Activated naive CD8-positive, alpha-beta T cell treated with anti-CD3 and anti-CD28 coated beads, Interleukin-2, amount 10 ng/mL, durations not matched to agents 7 days and 5 days (primary cell): ENCODE measurements around the gene PTPRR. TPM values are rescaled to one million over a fixed set of nuclear protein-coding genes. Genes with fewer than 3 reads are reported as not detected.
"Not testable (repeated sequence)": the region's sequence is repeated elsewhere in the genome, so short reads cannot be mapped to it uniquely, and the experiment has no call there.

Source experiments
- ATAC-seq: fragments of 150-1000 bp; cut with Tn5 transposase; one replicate; pipeline ENCODE4 v1.10.0; 2021; ENCODE audit warnings: low read depth, moderate library complexity
- POLR2A ChIA-PET: fragments of 350-600 bp; sonication (Branson Sonifier 250); formaldehyde crosslinking; loops from one replicate; lab custom pipeline; 2021; ENCODE audit warnings: antibody characterized with exemption; lab: Charles Lee
- DNase-seq: peaks from one replicate; pipeline ENCODE4 v3.0.0; 2021
- H3K27ac Mint-ChIP-seq: one replicate; pipeline ENCODE4 v1.8.0; 2022; ENCODE audit warnings: mild to moderate bottlenecking, mixed read lengths
- H3K27me3 Mint-ChIP-seq: one replicate; pipeline ENCODE4 v1.8.0; 2022; ENCODE audit warnings: mild to moderate bottlenecking, moderate library complexity, mixed read lengths
- H3K36me3 Mint-ChIP-seq: one replicate; pipeline ENCODE4 v1.8.0; 2021; ENCODE audit warnings: mild to moderate bottlenecking, mixed read lengths
- H3K4me1 Mint-ChIP-seq: one replicate; pipeline ENCODE4 v1.8.0; 2021; ENCODE audit warnings: mixed read lengths
- H3K4me3 Mint-ChIP-seq: one replicate; pipeline ENCODE4 v1.8.0; 2022; ENCODE audit warnings: mild to moderate bottlenecking, moderate library complexity, mixed read lengths
- H3K9me3 Mint-ChIP-seq: one replicate; pipeline ENCODE4 v1.8.0; 2021; ENCODE audit warnings: mixed read lengths
- total RNA-seq, 2 experiments: library from RNA; stranded (reverse); gene quantifications; one replicate each; pipeline ENCODE4 v1.2.3, GENCODE V29; 2021

Gene PTPRR
- total RNA-seq, 2 experiments from 2014 or later, result not detected

GRCh38 chr12:70822412-70822811 is 98.1 kb downstream of the PTPRR start:
- H3K36me3 Mint-ChIP-seq, result no peaks in the 10 kb centered on the region
- POLR2A ChIA-PET, result no interaction called here
- no peak overlapping the region for H3K4me3 Mint-ChIP-seq
- H3K27me3 Mint-ChIP-seq, result no peaks in the 10 kb centered on the region
- no peaks in the 10 kb centered on the region for H3K4me1 Mint-ChIP-seq
- no peak for ATAC-seq
- H3K27ac Mint-ChIP-seq, result no peak overlapping the region
- no peak for DNase-seq
- H3K9me3 Mint-ChIP-seq, result no peaks in the 10 kb centered on the region

DNA sequence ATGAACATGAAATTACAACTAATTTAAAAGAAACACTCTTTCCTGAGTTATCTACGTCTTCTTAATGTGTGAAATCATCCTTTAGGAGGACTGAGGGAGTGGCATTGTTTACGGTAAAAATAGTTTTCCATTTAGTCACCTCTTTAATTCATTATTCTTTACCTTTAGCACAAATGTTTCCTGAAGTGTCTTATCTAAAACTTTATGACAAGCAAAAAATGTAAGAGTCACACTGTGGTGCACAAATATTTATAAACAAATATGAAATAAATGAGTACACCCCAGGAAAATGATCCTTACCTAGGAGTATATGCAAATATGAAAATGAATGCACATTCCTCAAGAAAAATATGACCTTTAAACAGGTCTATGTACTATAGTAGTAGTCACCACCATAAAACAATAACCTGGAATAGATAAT is 104.6 kb downstream of the PTPRR start:
- H3K4me1 Mint-ChIP-seq, result no peaks in the 10 kb centered on the region
- H3K9me3 Mint-ChIP-seq, result no peaks in the 10 kb centered on the region
- H3K4me3 Mint-ChIP-seq, result no peak overlapping the region
- no peak for ATAC-seq
- H3K27ac Mint-ChIP-seq, result no peak overlapping the region
- H3K27me3 Mint-ChIP-seq, result no peaks in the 10 kb centered on the region
- no peaks in the 10 kb centered on the region for H3K36me3 Mint-ChIP-seq
- POLR2A ChIA-PET, result no interaction called here
- no peak for DNase-seq

DNA sequence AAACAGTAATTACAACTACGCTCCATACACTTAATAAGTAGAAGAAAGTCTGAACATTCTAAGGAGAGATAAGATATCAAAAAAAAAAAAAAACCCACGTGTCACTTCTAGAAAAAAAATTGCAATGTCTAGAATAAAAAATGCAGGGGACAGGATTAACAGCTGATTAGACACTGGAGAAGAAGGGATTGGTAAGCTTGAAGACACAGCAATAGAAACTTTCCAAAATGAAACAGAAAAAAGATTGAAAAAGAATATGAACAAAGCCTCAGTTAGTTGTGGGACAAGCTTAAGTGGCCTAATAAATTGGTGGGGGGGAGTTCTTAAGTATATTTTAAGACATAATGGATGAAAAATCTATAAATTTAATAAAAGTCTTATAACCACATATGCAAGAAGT is 105.5 kb downstream of the PTPRR start:
- H3K27ac Mint-ChIP-seq, result no peak overlapping the region
- POLR2A ChIA-PET, result no interaction called here
- no peaks in the 10 kb centered on the region for H3K4me1 Mint-ChIP-seq
- H3K9me3 Mint-ChIP-seq, result no peaks in the 10 kb centered on the region
- H3K4me3 Mint-ChIP-seq, result no peak overlapping the region
- no peak for DNase-seq
- peaks cover 1% of the 10 kb centered on the region for H3K27me3 Mint-ChIP-seq
- ATAC-seq, result no peak
- H3K36me3 Mint-ChIP-seq, result no peaks in the 10 kb centered on the region

- Mint-ChIP-seq H3K4me1 (no peaks in the 10 kb centered on the region), H3K27ac (no peak overlapping the region), H3K36me3 (no peaks in the 10 kb centered on the region), H3K4me3 (no peak overlapping the region), H3K27me3 (peaks cover 2% of the 10 kb centered on the region), H3K9me3 (no peaks in the 10 kb centered on the region)
- DNase-seq, result no peak
- POLR2A ChIA-PET, result no interaction called here
- no peak for ATAC-seq
Observed at GRCh38 chr12:70813559-70813958, 107.0 kb downstream of the PTPRR start.

GRCh38 chr12:70812136-70812535 is 108.4 kb downstream of the PTPRR start:
- ATAC-seq (no peak), DNase-seq (no peak)
- Mint-ChIP-seq H3K9me3 (no peaks in the 10 kb centered on the region), H3K27me3 (peaks cover 2% of the 10 kb centered on the region), H3K27ac (no peak overlapping the region), H3K4me1 (no peaks in the 10 kb centered on the region), H3K4me3 (no peak overlapping the region), H3K36me3 (no peaks in the 10 kb centered on the region)
- POLR2A ChIA-PET, result no interaction called here

DNA sequence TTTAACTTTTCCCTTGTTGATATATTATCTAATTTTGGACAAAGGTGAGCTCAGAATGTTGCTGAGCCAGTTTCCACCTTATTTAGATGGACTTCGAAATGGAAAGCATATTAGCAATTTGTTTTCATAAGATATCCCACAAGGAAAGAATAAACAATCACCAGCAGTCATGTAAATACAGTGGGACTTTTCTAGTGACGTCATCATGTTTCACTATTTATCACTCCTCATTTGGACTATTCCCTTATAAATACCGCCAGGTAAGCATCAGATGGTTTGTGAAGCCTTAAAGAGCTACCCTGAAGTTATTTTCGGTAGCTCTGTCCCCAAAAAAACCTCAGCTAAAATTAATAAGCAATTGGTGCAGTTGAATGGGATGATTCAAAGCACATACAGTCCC is 110.7 kb downstream of the PTPRR start:
- no peak overlapping the region for H3K27ac Mint-ChIP-seq
- H3K27me3 Mint-ChIP-seq, result peaks cover 2% of the 10 kb centered on the region
- H3K36me3 Mint-ChIP-seq, result no peaks in the 10 kb centered on the region
- POLR2A ChIA-PET, result no interaction called here
- DNase-seq (no peak), ATAC-seq (no peak)
- H3K4me3 Mint-ChIP-seq, result no peak overlapping the region
- no peaks in the 10 kb centered on the region for H3K9me3 Mint-ChIP-seq
- H3K4me1 Mint-ChIP-seq, result no peaks in the 10 kb centered on the region

DNA sequence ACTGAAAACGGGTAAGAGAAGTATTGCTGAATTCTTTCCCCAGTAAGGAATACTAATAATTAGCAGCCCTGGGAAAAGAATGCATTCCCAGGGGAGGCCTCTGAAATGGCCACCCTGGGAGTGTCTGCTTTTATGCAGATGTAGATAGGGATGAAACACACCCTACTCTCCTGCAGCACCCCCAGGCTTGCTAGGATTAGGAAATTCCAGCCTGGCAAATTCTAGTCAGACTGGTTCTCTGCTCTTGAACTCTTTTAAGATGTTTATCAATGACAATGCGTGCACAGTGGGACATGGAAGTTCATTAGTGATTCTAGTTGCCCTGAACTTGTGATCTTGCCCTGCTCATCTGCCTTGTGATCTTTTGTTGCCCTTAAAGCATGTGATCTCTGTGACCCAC is 112.5 kb downstream of the PTPRR start:
- ATAC-seq, DNase-seq, H3K36me3 Mint-ChIP-seq, H3K9me3 Mint-ChIP-seq, POLR2A ChIA-PET, H3K4me3 Mint-ChIP-seq, H3K4me1 Mint-ChIP-seq, H3K27ac Mint-ChIP-seq, H3K27me3 Mint-ChIP-seq: not testable (repeated sequence)

- ATAC-seq (no peak), DNase-seq (no peak)
- Mint-ChIP-seq H3K36me3 (no peaks in the 10 kb centered on the region), H3K4me3 (no peak overlapping the region), H3K27me3 (peaks cover 2% of the 10 kb centered on the region), H3K9me3 (no peaks in the 10 kb centered on the region), H3K27ac (no peak overlapping the region), H3K4me1 (no peaks in the 10 kb centered on the region)
- POLR2A ChIA-PET, result no interaction called here
Observed at GRCh38 chr12:70806827-70807226, 113.7 kb downstream of the PTPRR start.

GRCh38 chr12:70806043-70806442 is 114.5 kb downstream of the PTPRR start:
- no peak for DNase-seq
- POLR2A ChIA-PET, result no interaction called here
- Mint-ChIP-seq H3K27ac (no peak overlapping the region), H3K4me3 (no peak overlapping the region), H3K4me1 (no peaks in the 10 kb centered on the region), H3K9me3 (no peaks in the 10 kb centered on the region), H3K27me3 (peaks cover 4% of the 10 kb centered on the region), H3K36me3 (no peaks in the 10 kb centered on the region)
- no peak for ATAC-seq

DNA sequence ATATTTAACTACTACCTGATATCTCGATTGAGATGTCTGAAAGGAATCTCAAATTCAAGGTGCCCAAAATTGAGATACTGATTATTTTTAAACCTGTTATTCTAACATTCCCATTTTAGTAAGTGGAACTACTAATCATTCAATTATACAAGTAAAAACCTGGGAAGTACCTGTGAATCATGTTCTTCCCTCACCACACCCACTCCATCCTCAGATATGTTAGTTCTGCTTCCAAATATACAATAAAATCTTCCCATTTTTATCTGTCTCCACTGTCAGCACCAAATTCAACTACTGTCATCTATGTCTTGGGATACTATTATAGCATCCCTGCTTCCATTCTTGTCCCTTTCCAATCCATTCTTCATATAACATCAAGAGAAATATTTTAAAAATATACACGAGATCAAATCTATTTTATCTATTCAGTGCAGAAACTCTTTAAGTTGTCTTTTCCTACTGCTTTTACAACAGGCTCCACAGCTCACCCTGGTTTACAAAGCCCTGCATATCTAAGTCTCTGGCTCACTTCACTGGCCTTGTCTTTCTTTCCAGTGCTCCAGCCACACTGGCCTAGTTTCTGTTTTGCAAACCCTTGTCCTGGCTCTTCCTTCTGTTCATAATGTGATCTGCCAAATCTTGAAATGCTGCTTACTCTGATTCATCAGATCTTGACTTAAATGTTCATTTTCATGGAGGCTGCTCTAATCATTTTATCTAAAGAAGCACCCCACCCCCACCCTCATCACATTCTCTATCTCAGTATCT is 122.3 kb downstream of the PTPRR start:
- no peak overlapping the region for H3K4me3 Mint-ChIP-seq
- POLR2A ChIA-PET, result no interaction called here
- ATAC-seq (no peak), DNase-seq (no peak)
- no peaks in the 10 kb centered on the region for H3K4me1 Mint-ChIP-seq
- H3K9me3 Mint-ChIP-seq, result no peaks in the 10 kb centered on the region
- H3K27me3 Mint-ChIP-seq, result peaks cover 2% of the 10 kb centered on the region
- no peak overlapping the region for H3K27ac Mint-ChIP-seq
- no peaks in the 10 kb centered on the region for H3K36me3 Mint-ChIP-seq

DNA sequence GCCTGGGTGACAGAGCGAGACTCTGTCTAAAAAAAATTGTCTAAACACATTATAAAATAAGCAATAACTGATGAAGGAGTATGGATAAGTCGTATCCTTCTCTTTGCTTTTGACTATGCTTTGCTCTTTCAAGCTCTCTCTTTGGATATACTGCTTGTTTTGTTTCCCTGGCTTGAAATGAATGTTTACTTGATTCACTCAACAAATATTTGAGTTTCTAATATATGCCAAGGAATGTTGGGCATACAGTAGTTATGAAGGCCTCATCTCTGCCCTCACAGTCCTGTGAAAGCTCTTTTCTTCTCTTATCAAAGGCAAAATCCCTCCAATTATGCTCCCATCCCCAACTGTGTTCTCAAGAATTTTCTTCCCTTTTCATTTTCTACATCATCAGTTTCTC is 123.5 kb downstream of the PTPRR start:
- no peaks in the 10 kb centered on the region for H3K4me1 Mint-ChIP-seq
- H3K27me3 Mint-ChIP-seq, result peaks cover 2% of the 10 kb centered on the region
- DNase-seq (no peak), ATAC-seq (no peak)
- H3K9me3 Mint-ChIP-seq, result no peaks in the 10 kb centered on the region
- no peak overlapping the region for H3K27ac Mint-ChIP-seq
- no peak overlapping the region for H3K4me3 Mint-ChIP-seq
- POLR2A ChIA-PET, result no interaction called here
- H3K36me3 Mint-ChIP-seq, result no peaks in the 10 kb centered on the region

GRCh38 chr12:70795608-70796007 is 124.9 kb downstream of the PTPRR start:
- H3K27me3 Mint-ChIP-seq, result no peaks in the 10 kb centered on the region
- H3K4me3 Mint-ChIP-seq, result no peak overlapping the region
- no peaks in the 10 kb centered on the region for H3K36me3 Mint-ChIP-seq
- no peak overlapping the region for H3K27ac Mint-ChIP-seq
- H3K9me3 Mint-ChIP-seq, result no peaks in the 10 kb centered on the region
- ATAC-seq (no peak), DNase-seq (no peak)
- POLR2A ChIA-PET, result no interaction called here
- H3K4me1 Mint-ChIP-seq, result no peaks in the 10 kb centered on the region

DNA sequence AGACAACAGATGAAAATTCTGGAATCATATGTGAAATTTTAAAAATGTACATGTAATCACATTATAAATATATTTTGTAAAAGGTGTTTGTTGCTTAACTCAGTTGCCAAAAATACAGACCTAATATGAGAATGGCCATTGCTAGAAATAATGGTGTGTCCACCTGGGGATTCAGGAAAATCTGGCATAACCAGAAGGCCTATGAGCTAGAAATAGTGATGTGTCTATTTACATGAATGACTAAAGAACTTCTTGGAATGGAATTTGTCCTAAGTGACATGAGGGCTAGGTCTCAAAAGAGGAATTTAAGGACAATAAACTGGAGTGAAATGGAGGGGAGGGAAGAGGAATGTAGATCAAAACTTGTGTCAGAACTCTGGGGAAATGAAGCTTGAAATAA is 126.4 kb downstream of the PTPRR start:
- no peaks in the 10 kb centered on the region for H3K27me3 Mint-ChIP-seq
- no peaks in the 10 kb centered on the region for H3K4me1 Mint-ChIP-seq
- no peak overlapping the region for H3K4me3 Mint-ChIP-seq
- POLR2A ChIA-PET, result no interaction called here
- no peaks in the 10 kb centered on the region for H3K9me3 Mint-ChIP-seq
- DNase-seq (no peak), ATAC-seq (no peak)
- H3K36me3 Mint-ChIP-seq, result no peaks in the 10 kb centered on the region
- no peak overlapping the region for H3K27ac Mint-ChIP-seq

GRCh38 chr12:70788774-70789173 is 131.8 kb downstream of the PTPRR start:
- Mint-ChIP-seq H3K4me1 (no peaks in the 10 kb centered on the region), H3K27ac (no peak overlapping the region), H3K27me3 (peaks cover 4% of the 10 kb centered on the region), H3K9me3 (no peaks in the 10 kb centered on the region), H3K4me3 (no peak overlapping the region), H3K36me3 (no peaks in the 10 kb centered on the region)
- DNase-seq (no peak), ATAC-seq (no peak)
- POLR2A ChIA-PET, result no interaction called here
